Measurements from ENCODE around the gene CDC123.
"Not testable (repeated sequence)": the region's sequence is repeated elsewhere in the genome, so short reads cannot be mapped to it uniquely, and the experiment has no call there.

CDC123 gene

GRCh38 chr10:12279281-12279680 lies 83.3 kb downstream of the CDC123 start:
- peaks cover 20% of the 10 kb centered on the region for H3K4me1 Mint-ChIP-seq
- ATAC-seq: no peak
- H3K36me3 Mint-ChIP-seq: no peaks in the 10 kb centered on the region
- no peak overlapping the region for H3K4me3 Mint-ChIP-seq
- peaks cover 3% of the 10 kb centered on the region for H3K9me3 Mint-ChIP-seq
- no peaks in the 10 kb centered on the region for H3K27me3 Mint-ChIP-seq
- H3K27ac Mint-ChIP-seq: peak overlapping the region; percentile 29

DNA sequence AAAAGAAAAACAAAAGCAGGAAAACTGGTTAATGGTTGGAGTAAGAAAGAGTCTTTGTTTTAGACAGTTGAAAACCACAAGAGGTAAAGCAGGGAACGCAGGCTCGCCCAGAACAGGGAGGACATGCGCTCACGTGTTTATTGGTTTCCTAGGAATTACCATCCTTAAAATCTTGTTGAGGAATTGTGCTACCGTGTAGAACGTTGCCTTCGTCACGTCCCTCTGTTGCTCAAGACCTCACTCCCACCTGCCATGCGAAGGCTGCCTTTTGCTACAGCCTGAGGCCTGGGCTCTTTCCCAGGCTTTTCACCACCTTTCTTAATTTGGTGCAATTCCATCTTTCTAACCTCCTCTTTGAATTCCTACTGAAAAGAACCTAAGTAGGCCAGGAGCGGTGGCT lies 91.8 kb downstream of the CDC123 start:
- Mint-ChIP-seq H3K4me3 (no peak overlapping the region), H3K27me3 (no peaks in the 10 kb centered on the region), H3K27ac (no peak overlapping the region), H3K9me3 (peaks cover 3% of the 10 kb centered on the region), H3K36me3 (no peaks in the 10 kb centered on the region), H3K4me1 (peaks cover 5% of the 10 kb centered on the region)
- no peak for ATAC-seq

GRCh38 chr10:12297784-12298183 lies 101.8 kb downstream of the CDC123 start:
- not testable (repeated sequence) for H3K36me3 Mint-ChIP-seq, H3K27ac Mint-ChIP-seq, H3K4me3 Mint-ChIP-seq, H3K27me3 Mint-ChIP-seq, ATAC-seq, H3K9me3 Mint-ChIP-seq, H3K4me1 Mint-ChIP-seq

DNA sequence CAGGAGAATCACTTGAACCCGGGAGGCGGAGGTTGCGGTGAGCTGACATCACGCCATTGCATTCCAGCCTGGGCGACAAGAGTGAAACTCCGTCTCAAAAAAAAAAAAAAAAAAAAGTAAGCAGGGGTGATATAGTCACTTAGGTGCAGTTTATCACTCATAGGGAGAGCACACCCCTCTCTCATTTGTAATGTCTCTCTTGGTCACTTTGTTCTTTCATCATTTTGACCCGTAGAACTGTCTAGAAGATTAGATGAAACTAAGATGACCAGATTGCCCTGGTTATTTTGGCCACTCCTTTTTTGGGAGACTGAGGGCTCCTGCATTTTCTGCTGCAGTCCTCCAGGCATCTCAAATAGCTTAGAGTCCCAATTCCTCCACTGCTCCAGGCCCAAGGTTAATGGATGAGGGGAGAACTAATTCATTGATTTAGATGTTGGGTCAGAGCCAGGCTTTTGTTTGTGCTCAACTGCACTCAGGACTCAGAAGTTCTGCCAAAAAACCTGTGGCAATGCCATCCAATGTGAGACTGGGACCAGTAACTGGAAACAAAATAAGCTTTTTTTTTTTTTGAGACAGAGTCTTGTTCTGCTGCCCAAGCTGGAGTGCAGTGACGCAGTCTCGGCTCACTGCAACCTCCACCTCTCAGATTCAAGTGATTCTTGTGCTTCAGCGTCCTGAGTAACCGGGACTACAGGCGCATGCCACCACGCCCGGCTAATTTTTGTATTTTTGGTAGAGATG lies 103.4 kb downstream of the CDC123 start:
- ATAC-seq: no peak
- H3K27me3 Mint-ChIP-seq: no peaks in the 10 kb centered on the region
- H3K4me1 Mint-ChIP-seq: peaks cover 5% of the 10 kb centered on the region

More for the DNA sequence above, 103.4 kb downstream of the CDC123 start:
- Mint-ChIP-seq H3K9me3 (no peaks in the 10 kb centered on the region), H3K36me3 (no peaks in the 10 kb centered on the region), H3K27ac (no peak overlapping the region), H3K4me3 (no peak overlapping the region)
